Activated naive CD4-positive, alpha-beta T cell treated with anti-CD3 and anti-CD28 coated beads, Interleukin-2, amount 10 ng/mL, durations not matched to agents 7 days and 5 days (primary cell): Measurements from ENCODE around the gene CUL7.
"Not testable (repeated sequence)": the region's sequence is repeated elsewhere in the genome, so short reads cannot be mapped to it uniquely, and the experiment has no call there.

ENCODE experiments used
- CTCF ChIA-PET: fragments of 350-600 bp; sonication (Branson Sonifier 250); formaldehyde crosslinking; loops from one replicate; lab custom pipeline; 2021; ENCODE audit warnings: antibody characterized with exemption; lab: Charles Lee
- DNase-seq: peaks from one replicate; pipeline ENCODE4 v3.0.0-alpha.2; 2020
- H3K27ac Mint-ChIP-seq: one replicate; pipeline ENCODE4 v1.8.0; 2021; ENCODE audit warnings: mild to moderate bottlenecking, moderate library complexity, mixed read lengths
- H3K27me3 Mint-ChIP-seq: one replicate; pipeline ENCODE4 v1.8.0; 2021; ENCODE audit warnings: mild to moderate bottlenecking, mixed read lengths
- H3K36me3 Mint-ChIP-seq: one replicate; pipeline ENCODE4 v1.8.0; 2021; ENCODE audit warnings: mixed read lengths
- H3K4me1 Mint-ChIP-seq: one replicate; pipeline ENCODE4 v1.8.0; 2021; ENCODE audit warnings: mixed read lengths
- H3K4me3 Mint-ChIP-seq: one replicate; pipeline ENCODE4 v1.8.0; 2021; ENCODE audit warnings: mild to moderate bottlenecking, moderate library complexity, mixed read lengths
- H3K9me3 Mint-ChIP-seq: one replicate; pipeline ENCODE4 v1.8.0; 2021; ENCODE audit warnings: mixed read lengths

The CUL7 gene

GRCh38 chr6:43045371-43045930 is 8.2 kb downstream of the CUL7 start:
- peaks cover 14% of the 10 kb centered on the region for H3K36me3 Mint-ChIP-seq
- H3K4me1 Mint-ChIP-seq: peaks cover under 1% of the 10 kb centered on the region
- DNase-seq: no peak
- CTCF ChIA-PET: no interaction called here
- H3K27me3 Mint-ChIP-seq: no peaks in the 10 kb centered on the region
- no peak overlapping the region for H3K27ac Mint-ChIP-seq
- no peaks in the 10 kb centered on the region for H3K9me3 Mint-ChIP-seq
- H3K4me3 Mint-ChIP-seq: no peak overlapping the region

DNA sequence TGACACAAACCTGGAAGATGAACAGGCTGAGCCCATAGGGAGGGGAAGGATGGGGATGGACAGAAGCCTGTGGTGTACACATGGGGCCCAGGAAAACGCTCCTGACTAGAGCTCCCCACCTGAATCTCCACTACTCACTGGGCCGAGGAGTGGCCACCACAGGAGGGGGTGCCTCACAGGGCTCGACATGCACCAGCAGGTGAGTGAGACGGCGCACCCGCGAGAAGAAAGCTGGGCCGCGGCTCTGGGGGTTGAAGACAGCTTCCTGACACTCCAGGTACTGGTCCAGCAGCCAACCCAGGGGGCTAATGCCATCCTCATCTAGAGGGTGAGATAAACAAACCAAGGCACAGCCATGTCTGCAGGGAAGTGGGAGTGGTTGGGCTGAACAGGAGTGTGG is 10.3 kb downstream of the CUL7 start:
- H3K27ac Mint-ChIP-seq: no peak overlapping the region
- CTCF ChIA-PET: no interaction called here
- H3K9me3 Mint-ChIP-seq: no peaks in the 10 kb centered on the region
- peaks cover 9% of the 10 kb centered on the region for H3K36me3 Mint-ChIP-seq
- no peaks in the 10 kb centered on the region for H3K27me3 Mint-ChIP-seq
- H3K4me1 Mint-ChIP-seq: no peaks in the 10 kb centered on the region
- no peak overlapping the region for H3K4me3 Mint-ChIP-seq
- no peak for DNase-seq

GRCh38 chr6:43041475-43041874 is 12.2 kb downstream of the CUL7 start:
- CTCF ChIA-PET, H3K27me3 Mint-ChIP-seq, H3K27ac Mint-ChIP-seq, H3K4me1 Mint-ChIP-seq, H3K4me3 Mint-ChIP-seq, DNase-seq, H3K9me3 Mint-ChIP-seq: not testable (repeated sequence)
- H3K36me3 Mint-ChIP-seq: peaks cover 17% of the 10 kb centered on the region

- Mint-ChIP-seq H3K4me1 (no peaks in the 10 kb centered on the region), H3K27me3 (no peaks in the 10 kb centered on the region), H3K36me3 (peaks cover 13% of the 10 kb centered on the region), H3K9me3 (no peaks in the 10 kb centered on the region), H3K4me3 (no peak overlapping the region), H3K27ac (no peak overlapping the region)
- CTCF ChIA-PET: interaction anchor here (0.6 kb wide), 1 partner anchor 129 kb away, joined by 4 read pairs; no protein-coding TSS in a partner anchor
- no peak for DNase-seq
These were observed 13.0 kb downstream of the CUL7 start for GRCh38 chr6:43040542-43041257.

GRCh38 chr6:43038727-43039126 is 14.9 kb downstream of the CUL7 start:
- no peaks in the 10 kb centered on the region for H3K9me3 Mint-ChIP-seq
- peaks cover 13% of the 10 kb centered on the region for H3K36me3 Mint-ChIP-seq
- H3K4me3 Mint-ChIP-seq: no peak overlapping the region
- H3K27me3 Mint-ChIP-seq: no peaks in the 10 kb centered on the region
- no peaks in the 10 kb centered on the region for H3K4me1 Mint-ChIP-seq
- CTCF ChIA-PET: no interaction called here
- no peak for DNase-seq
- H3K27ac Mint-ChIP-seq: no peak overlapping the region

DNA sequence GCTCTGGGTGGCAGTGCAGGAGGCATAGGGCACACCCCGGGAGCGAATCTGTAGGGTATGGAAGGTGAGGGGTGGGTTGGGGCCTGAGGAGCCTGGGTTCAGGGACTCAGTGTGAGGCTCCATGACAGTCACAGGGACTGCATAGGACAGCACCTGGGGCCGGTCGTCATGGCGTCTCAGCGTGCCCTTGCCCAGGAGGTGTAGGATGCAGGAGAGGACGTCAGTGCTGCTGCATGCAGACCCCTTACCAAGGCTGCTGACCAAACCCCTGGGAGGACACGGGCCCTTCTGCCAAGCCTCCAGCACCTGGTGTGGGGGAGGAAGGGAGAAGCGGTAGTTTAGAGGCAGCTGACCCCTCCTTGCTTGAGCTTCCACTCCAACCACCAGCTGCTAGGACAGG is 15.9 kb downstream of the CUL7 start:
- peaks cover 18% of the 10 kb centered on the region for H3K36me3 Mint-ChIP-seq
- no peak overlapping the region for H3K27ac Mint-ChIP-seq
- no peak overlapping the region for H3K4me3 Mint-ChIP-seq
- H3K27me3 Mint-ChIP-seq: no peaks in the 10 kb centered on the region
- H3K9me3 Mint-ChIP-seq: no peaks in the 10 kb centered on the region
- no peaks in the 10 kb centered on the region for H3K4me1 Mint-ChIP-seq
- CTCF ChIA-PET: no interaction called here
- DNase-seq: no peak

- H3K36me3 Mint-ChIP-seq: peaks cover 16% of the 10 kb centered on the region
- no peaks in the 10 kb centered on the region for H3K9me3 Mint-ChIP-seq
- peak overlapping the region; percentile 50 for H3K27ac Mint-ChIP-seq
These were observed 16.5 kb downstream of the CUL7 start for GRCh38 chr6:43037197-43037596.

DNA sequence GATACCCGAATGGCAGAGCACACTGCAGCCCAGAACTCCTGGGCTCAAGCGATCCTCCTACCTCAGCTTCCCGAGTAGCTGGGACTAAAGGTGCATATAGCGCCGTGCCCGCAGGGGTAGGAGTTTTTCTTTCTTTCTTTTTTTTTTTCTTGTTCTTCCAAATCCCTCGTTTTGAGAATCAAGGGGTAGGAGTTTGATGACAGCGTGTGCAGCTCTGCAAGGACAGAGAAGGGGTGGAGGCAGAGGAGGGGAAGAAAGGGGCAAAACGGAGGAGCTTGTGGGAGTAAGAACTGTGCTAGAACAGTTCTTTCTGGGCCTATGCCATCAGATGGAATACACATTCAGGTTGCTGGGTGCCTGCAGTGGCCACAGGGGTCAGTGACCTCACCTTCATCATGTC is 16.9 kb downstream of the CUL7 start:
- CTCF ChIA-PET: no interaction called here
- Mint-ChIP-seq H3K27me3 (no peaks in the 10 kb centered on the region), H3K4me1 (no peaks in the 10 kb centered on the region), H3K27ac (no peak overlapping the region), H3K9me3 (no peaks in the 10 kb centered on the region), H3K4me3 (no peak overlapping the region), H3K36me3 (peaks cover 20% of the 10 kb centered on the region)
- DNase-seq: no peak

More at GRCh38 chr6:43037197-43037596, 16.5 kb downstream of the CUL7 start:
- CTCF ChIA-PET: no interaction called here
- H3K27me3 Mint-ChIP-seq: no peaks in the 10 kb centered on the region
- no peaks in the 10 kb centered on the region for H3K4me1 Mint-ChIP-seq
- no peak for DNase-seq
- H3K4me3 Mint-ChIP-seq: no peak overlapping the region

GRCh38 chr6:43035495-43036194 is 18.0 kb downstream of the CUL7 start:
- H3K4me3 Mint-ChIP-seq: no peak overlapping the region
- H3K4me1 Mint-ChIP-seq: no peaks in the 10 kb centered on the region
- CTCF ChIA-PET: no interaction called here
- no peaks in the 10 kb centered on the region for H3K27me3 Mint-ChIP-seq
- no peak for DNase-seq
- no peaks in the 10 kb centered on the region for H3K9me3 Mint-ChIP-seq
- H3K36me3 Mint-ChIP-seq: peaks cover 21% of the 10 kb centered on the region
- no peak overlapping the region for H3K27ac Mint-ChIP-seq

DNA sequence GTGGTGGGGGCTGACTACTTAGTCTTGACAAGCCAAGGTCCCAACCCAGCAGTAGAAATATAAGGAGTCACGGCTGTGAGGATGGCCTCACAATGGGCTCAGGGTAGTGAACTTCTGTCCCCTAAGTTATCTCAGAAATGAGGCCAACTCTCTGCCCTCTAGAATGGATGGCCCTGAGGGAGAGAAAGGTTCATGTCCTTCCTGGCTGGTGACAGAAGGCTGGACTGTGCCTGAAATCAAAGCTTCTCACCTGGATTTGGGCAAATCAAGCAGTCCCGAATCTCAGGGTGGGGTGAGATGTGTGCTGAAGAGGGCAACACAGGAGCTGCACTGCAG is 19.5 kb downstream of the CUL7 start:
- H3K27me3 Mint-ChIP-seq: no peaks in the 10 kb centered on the region
- DNase-seq: no peak
- peaks cover 28% of the 10 kb centered on the region for H3K36me3 Mint-ChIP-seq
- no peaks in the 10 kb centered on the region for H3K9me3 Mint-ChIP-seq
- CTCF ChIA-PET: no interaction called here
- H3K27ac Mint-ChIP-seq: no peak overlapping the region
- no peak overlapping the region for H3K4me3 Mint-ChIP-seq
- no peaks in the 10 kb centered on the region for H3K4me1 Mint-ChIP-seq

- Mint-ChIP-seq H3K4me1 (no peaks in the 10 kb centered on the region), H3K27me3 (no peaks in the 10 kb centered on the region), H3K27ac (peak overlapping the region; percentile 2), H3K9me3 (no peaks in the 10 kb centered on the region), H3K36me3 (peaks cover 33% of the 10 kb centered on the region), H3K4me3 (no peak overlapping the region)
- CTCF ChIA-PET: interaction anchor here (0.8 kb wide), 1 partner anchor 22 kb away, joined by 3 read pairs; no protein-coding TSS in a partner anchor
- no peak for DNase-seq
These were observed 20.0 kb downstream of the CUL7 start for GRCh38 chr6:43033496-43034189.

GRCh38 chr6:43032326-43032725 is 21.3 kb downstream of the CUL7 start:
- peaks cover 32% of the 10 kb centered on the region for H3K36me3 Mint-ChIP-seq
- CTCF ChIA-PET: no interaction called here
- H3K27ac Mint-ChIP-seq: no peak overlapping the region

DNA sequence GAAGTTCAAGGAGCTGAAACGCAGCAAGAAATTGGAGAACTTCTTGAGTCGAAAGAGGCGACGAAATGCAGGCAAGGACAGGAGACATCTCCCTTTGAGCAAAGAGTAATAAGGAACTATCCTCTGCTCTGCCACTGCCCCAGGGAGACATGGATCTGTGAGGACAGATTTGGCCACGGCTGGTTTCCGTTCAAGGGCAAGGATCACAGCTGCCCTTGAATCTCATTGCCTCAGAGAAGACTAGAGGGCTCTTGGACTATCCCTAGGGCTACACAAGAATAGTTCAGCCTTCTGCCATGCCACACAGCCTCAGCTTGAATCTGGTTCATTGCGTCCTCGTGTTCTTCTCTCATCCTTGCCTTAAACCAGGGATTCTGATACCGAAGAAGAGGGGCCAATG is 24.5 kb downstream of the CUL7 start:
- Mint-ChIP-seq H3K36me3 (peaks cover 52% of the 10 kb centered on the region), H3K9me3 (no peaks in the 10 kb centered on the region), H3K4me3 (no peak overlapping the region), H3K4me1 (peaks cover 4% of the 10 kb centered on the region), H3K27ac (no peak overlapping the region), H3K27me3 (no peaks in the 10 kb centered on the region)
- DNase-seq: no peak
- CTCF ChIA-PET: no interaction called here

More at GRCh38 chr6:43032326-43032725, 21.3 kb downstream of the CUL7 start:
- Mint-ChIP-seq H3K4me1 (no peaks in the 10 kb centered on the region), H3K9me3 (no peaks in the 10 kb centered on the region), H3K27me3 (no peaks in the 10 kb centered on the region), H3K4me3 (no peak overlapping the region)
- DNase-seq: no peak

GRCh38 chr6:43026365-43026764 is 27.3 kb downstream of the CUL7 start:
- H3K36me3 Mint-ChIP-seq: peaks cover 43% of the 10 kb centered on the region
- H3K4me3 Mint-ChIP-seq: no peak overlapping the region

More at GRCh38 chr6:43026365-43026764, 27.3 kb downstream of the CUL7 start:
- Mint-ChIP-seq H3K9me3 (no peaks in the 10 kb centered on the region), H3K27me3 (no peaks in the 10 kb centered on the region), H3K4me1 (peaks cover 16% of the 10 kb centered on the region), H3K27ac (no peak overlapping the region)
- CTCF ChIA-PET: no interaction called here
- no peak for DNase-seq
